IPS-NIHi11 (cell line): ENCODE measurements around the gene THSD4.
A peak's percentile ranks its signal among the peaks of the same experiment; 100 is the strongest.

Source experiments
- DNase-seq: peaks from one replicate; pipeline ENCODE4 v3.0.0; 2012; ENCODE audit warnings: mixed read lengths, low spot score

THSD4 gene

GRCh38 chr15:71753346-71753745 is 638.1 kb downstream of the THSD4 start:
- DNase-seq = no peak

DNA sequence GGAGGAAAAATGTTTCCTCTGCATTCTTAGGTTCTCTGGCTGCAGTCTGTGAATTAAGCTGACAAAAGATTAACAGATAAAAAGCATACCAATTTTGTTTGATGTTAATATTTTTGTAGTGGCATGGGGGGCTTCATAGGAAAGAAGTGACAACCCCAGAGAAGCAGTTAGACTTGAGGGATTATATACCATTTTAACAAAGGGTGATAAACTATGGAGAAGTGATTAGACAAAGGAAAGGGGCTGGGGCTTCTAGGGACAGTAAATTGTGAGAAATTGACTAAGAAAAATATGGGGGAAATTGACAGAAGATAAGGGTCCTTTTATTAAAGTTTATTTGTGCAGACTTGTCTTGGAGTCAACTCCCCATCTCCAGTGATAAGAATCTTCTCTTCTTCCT is 639.4 kb downstream of the THSD4 start:
- DNase-seq = no peak

- no peak for DNase-seq
These were observed 640.1 kb downstream of the THSD4 start for GRCh38 chr15:71755092-71755970.

- DNase-seq = no peak
These were observed 641.5 kb downstream of the THSD4 start for GRCh38 chr15:71756599-71757352.

- DNase-seq = no peak
These were observed 642.7 kb downstream of the THSD4 start for GRCh38 chr15:71757741-71758530.

DNA sequence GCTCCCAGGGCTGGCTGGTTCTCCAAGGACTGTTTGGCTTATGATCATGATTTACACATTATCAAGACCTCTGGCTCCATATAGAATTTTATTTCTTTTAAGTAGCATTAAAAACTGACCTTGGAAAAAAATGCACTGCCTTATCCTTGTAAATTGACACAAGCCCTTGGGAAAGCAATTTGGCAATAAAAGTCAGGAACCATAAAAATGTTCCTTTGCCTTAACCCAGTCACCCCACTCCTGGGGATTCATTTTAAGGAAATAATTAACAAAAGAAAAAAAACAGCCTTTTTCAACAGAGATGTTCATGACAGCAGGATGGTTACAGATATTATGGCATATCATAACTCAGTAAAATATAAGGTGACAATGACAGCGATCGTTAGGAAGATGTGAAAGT is 643.4 kb downstream of the THSD4 start:
- DNase-seq = no peak

- no peak for DNase-seq
These were observed 645.6 kb downstream of the THSD4 start for GRCh38 chr15:71760852-71761251.

DNA sequence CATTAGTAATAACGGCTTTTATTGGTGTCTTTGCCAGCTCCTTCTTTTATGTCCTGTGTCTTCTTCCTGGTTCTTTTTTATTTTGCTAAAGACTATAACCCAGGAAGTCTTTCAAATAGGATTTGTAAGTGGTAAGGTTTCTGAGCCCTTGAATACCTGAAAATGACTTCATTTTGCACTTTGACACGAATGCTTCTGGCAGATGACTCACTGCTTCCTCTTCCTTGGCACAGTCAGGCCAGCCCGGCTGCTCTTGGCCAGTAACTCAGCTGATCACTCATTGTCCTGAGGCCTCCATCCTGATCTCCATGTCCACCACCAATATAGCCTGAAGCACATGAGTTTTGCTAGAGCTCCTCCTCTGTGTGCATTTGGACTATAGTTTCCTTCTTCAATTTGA is 646.4 kb downstream of the THSD4 start:
- no peak for DNase-seq

DNA sequence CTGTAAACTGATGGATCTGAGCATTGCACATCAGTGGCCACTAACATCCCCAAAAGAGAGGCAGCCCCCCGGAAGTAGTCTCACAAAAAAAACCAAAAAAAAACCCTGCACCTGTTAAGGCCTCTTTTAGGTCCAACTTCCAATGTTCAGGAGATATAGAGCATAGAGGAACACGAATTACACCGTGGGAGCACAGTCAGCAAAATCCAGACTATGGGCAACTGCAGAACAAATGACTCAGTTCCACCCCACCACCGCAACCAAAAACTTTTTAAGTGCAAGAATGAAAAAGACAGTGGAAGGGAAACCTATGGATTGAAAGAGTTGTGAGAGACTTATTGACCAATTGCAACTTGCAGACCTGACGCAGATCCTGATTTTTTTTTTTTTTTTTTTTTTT is 652.9 kb downstream of the THSD4 start:
- no peak for DNase-seq

DNA sequence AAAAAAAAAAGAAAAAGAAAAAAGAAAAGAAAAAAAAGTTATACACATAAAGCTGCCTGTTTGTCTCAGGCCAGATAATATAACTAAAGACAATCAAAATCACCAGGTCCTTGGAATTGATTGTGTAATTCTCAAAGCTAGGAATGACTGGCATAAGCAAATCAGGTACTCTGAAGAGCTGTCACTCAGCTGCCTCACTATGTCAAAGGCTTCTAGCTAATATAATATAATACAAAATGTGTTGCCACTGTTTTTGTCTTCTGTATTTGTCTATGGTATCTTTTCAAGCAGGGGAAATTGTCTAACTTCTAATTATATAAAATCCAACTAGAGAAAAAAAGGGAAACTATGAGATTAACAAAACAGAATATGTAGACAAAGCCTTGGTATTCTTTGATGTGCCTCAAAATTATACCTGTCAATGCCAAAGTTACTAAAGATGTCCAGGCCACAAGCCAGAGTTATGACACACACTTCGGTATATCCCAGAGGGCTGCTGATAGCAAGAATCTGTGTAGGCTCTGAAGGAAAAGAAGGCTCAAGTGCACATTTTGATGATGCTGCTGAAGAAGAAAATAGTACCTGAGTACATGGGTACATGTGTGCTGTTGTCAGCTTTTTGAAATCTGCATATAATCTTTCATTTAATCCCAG is 658.1 kb downstream of the THSD4 start:
- no peak for DNase-seq

GRCh38 chr15:71775856-71776255 is 660.6 kb downstream of the THSD4 start:
- no peak for DNase-seq

DNA sequence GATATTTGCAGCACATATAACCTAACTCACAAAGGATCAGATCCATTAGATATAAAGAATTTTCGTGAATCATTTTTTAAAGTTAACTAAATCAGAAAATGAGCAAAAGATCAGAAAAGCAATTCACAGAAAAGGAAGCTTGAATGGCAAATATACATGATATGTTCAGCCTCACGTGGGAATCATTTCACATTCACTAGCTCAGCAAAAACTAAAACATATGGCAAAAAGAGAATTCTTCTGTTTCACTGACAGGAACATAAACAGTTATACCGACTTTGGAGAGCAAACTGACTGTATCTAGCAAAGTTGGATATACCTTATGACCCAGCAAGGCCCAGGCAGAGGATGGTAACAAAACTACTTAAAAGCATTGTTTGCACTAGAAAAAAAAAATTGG is 661.0 kb downstream of the THSD4 start:
- DNase-seq = no peak

- DNase-seq = no peak
These were observed 662.1 kb downstream of the THSD4 start for GRCh38 chr15:71777216-71777943.

DNA sequence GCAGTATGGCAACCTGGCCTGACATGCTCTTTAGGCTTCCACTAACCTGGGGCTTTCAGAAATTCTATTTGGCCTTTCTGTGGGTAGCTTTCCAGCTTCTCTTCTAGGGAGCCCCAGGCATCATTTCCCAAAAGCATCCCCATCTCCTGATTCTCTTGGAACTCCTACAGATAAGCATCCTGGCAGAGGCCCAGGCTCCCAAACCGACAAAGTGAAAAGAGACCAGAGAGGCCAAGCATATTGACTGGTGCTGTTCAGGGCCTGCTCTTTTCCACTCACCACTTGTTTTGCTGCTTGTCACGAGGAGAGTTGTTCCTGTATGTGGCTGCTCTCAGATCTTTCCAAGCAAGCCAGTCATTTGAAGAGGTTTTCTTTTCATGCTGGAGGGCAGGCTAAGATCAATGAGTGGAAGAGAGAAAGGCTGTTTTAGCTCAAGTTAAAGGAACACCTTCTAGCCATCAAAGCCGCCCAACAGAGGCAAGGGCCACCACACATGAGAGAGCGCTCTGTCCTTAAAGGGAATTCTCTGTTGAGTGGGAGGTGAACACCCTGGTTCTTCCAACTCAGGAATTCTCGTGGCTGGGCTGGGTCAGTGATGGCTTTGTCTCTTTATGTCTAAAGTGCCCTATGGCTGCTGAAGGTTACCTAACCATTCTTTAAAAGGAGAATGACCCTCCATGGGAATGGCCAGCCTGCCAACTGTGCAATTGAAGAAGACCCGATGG is 664.0 kb downstream of the THSD4 start:
- DNase-seq = no peak

- DNase-seq = peak; percentile 84
These were observed 665.1 kb downstream of the THSD4 start for GRCh38 chr15:71780115-71780976.

DNA sequence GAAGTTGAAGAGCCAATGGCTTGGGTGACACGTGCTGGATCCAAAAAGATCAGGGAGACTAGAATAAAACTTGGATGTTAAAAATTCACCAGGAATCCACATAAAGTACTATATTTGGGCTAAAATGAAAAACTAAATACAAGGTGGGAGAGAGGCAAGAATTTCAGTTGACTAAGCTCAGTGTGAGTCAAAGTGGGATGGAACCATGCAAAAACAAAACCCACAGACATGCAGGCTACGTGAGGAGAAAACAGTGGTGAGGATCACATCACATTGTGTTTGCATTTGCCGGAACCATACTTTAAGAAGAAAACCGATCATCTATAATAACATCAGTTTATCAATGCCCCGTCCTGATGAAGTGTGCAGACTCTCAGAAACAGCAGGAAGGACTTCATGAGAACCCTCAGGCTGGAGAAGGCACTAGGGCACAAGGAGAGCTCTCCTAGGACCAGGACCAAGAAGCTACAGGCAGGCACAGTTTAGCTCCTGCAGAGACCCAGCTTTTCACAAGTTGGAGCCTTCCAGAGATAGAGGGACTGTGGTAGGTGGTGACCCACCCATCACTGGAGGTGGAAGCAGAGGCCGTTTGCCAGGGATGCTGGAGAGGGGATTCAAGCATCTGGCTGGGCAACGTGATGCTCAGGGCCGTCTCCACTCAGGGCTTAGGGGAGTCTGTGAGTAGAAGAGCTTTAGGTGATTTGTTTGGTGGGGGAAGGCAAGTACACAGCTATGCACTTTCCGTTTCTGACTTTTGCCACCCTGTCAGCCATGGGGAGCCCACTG is 666.1 kb downstream of the THSD4 start:
- DNase-seq = no peak

GRCh38 chr15:71781965-71782265 is 666.6 kb downstream of the THSD4 start:
- no peak for DNase-seq

GRCh38 chr15:71782422-71783165 is 667.3 kb downstream of the THSD4 start:
- no peak for DNase-seq
